Subcutaneous abdominal adipose tissue (tissue), 5 donors: ENCODE data around the gene ARL11.

Experiments used
- H3K27ac ChIP-seq: one replicate; pipeline ENCODE4 v1.7.0; 2013; ENCODE audit warnings: low read depth, mild to moderate bottlenecking, inconsistent platforms, low read length, moderate library complexity
- H3K27me3 ChIP-seq, 5 donors: one replicate each; pipeline ENCODE4 v1.7.0; 2013; ENCODE audit warnings: low read length in 5 of 5, inconsistent platforms in 1 of 5; ENCODE audit not compliant: control insufficient read depth in 5 of 5, insufficient read depth in 4 of 5
- H3K36me3 ChIP-seq, 5 donors: one replicate each; pipeline ENCODE4 v1.7.0; 2013; ENCODE audit warnings: low read length in 5 of 5; ENCODE audit not compliant: control insufficient read depth in 5 of 5, insufficient read depth in 5 of 5
- H3K4me1 ChIP-seq, 5 donors: one replicate each; pipeline ENCODE4 v1.7.0; 2013; ENCODE audit warnings: low read length in 5 of 5, mild to moderate bottlenecking in 3 of 5, moderate library complexity in 1 of 5; ENCODE audit not compliant: control insufficient read depth in 5 of 5, insufficient read depth in 5 of 5
- H3K4me3 ChIP-seq, 5 donors: one replicate each; pipeline ENCODE4 v1.7.0; 2013; ENCODE audit warnings: low read length in 5 of 5, low read depth in 1 of 5
- H3K9ac ChIP-seq, 5 donors: one replicate each; pipeline ENCODE4 v1.7.0; 2013; ENCODE audit warnings: low read length in 5 of 5, mild to moderate bottlenecking in 4 of 5, moderate library complexity in 3 of 5
- H3K9me3 ChIP-seq, 5 donors: one replicate each; pipeline ENCODE4 v1.7.0; 2013; ENCODE audit warnings: low read length in 5 of 5; ENCODE audit not compliant: control insufficient read depth in 5 of 5
- donor health status: healthy.
- donor health status: healthy.
- donor health status: healthy.
- donor health status: healthy.
- donor health status: healthy.

The ARL11 gene

DNA sequence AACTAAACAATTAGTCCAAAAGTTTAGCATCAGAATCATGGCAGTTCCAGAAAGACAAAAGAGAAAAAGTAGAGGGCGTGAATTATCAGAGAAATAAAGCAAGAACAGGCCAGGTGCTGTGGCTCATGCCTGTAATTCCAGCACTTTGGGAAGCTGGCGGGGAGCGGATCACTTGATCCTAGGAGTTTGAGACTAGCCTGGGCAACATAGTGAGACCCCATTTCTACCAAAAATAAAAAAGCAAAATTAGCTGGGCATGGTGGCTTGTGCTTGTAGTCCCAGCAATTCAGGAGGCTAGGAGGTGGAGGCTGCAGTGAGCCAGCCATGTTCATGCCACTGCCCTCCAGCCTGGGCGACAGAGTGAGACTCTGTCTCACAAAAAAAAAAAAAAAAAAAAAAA is 18.4 kb downstream of the ARL11 start:
- no peak overlapping the region for H3K4me3 ChIP-seq
- no peaks in the 10 kb centered on the region for H3K27me3 ChIP-seq
- H3K9ac ChIP-seq = no peak overlapping the region
- no peak overlapping the region for H3K27ac ChIP-seq
- H3K4me1 ChIP-seq = peaks cover 0 to 4% (median 0%) of the 10 kb centered on the region in 5 donors
- H3K9me3 ChIP-seq = no peaks in the 10 kb centered on the region
- no peaks in the 10 kb centered on the region for H3K36me3 ChIP-seq

DNA sequence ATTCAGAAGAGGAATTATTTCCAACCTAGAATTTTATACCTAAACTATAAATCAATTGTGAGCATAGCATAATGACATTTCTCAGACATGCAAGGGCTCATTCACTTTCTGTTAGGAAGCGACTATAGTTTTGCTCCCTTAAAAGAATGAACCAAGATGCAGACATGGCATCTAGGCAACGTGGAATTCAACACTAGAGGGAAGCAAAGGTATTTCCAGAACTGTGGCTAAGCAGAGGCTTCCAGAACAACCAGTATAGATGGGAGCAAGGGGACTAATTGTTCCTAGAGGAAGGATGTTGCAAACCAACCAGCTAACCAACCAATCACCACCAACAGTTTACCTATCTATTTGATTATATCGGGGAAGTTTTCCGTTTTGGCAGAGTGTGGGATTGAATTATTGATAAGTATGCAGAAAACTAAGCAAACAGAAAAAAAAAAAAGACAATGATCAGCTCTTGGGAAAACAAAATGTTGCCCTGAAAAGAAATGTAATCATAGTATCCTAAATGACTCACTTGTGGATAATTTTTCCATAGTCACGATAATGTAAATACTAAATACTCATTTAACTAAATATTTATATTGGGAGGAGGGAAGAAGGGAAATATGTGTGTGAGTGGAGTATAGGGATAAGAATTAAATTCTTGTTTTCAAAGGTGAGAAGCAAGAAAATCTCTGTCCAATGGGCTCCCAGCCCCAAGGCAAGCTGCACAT is 21.1 kb downstream of the ARL11 start:
- Histone ChIP-seq H3K9ac (no peak overlapping the region), H3K27me3 (no peaks in the 10 kb centered on the region), H3K9me3 (no peaks in the 10 kb centered on the region), H3K27ac (no peak overlapping the region), H3K4me1 (peaks cover 0 to 7% (median 2%) of the 10 kb centered on the region in 5 donors), H3K4me3 (no peak overlapping the region), H3K36me3 (no peaks in the 10 kb centered on the region)

DNA sequence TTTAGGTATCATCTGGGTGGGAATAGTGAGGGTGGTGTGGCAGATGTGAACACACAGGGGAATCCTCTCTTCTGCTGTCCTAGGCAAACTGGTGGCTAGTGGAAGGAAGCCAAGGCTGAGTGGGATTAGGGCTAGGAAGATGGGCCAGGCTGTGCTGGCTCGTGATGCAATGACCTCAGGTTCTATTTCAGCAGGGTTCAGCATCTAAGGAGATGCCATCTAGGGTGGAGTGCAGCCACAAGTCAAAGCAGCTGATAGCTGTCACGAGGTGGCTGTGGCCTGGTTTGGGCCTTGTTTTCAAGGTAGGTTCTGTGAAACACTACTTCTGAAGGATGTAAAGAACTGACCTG is 21.6 kb downstream of the ARL11 start:
- H3K9ac ChIP-seq = no peak overlapping the region
- H3K4me3 ChIP-seq = no peak overlapping the region
- H3K27me3 ChIP-seq = no peaks in the 10 kb centered on the region
- H3K9me3 ChIP-seq = no peaks in the 10 kb centered on the region
- no peaks in the 10 kb centered on the region for H3K36me3 ChIP-seq
- H3K27ac ChIP-seq = no peak overlapping the region
- H3K4me1 ChIP-seq = peaks cover 0 to 7% (median 2%) of the 10 kb centered on the region in 5 donors

DNA sequence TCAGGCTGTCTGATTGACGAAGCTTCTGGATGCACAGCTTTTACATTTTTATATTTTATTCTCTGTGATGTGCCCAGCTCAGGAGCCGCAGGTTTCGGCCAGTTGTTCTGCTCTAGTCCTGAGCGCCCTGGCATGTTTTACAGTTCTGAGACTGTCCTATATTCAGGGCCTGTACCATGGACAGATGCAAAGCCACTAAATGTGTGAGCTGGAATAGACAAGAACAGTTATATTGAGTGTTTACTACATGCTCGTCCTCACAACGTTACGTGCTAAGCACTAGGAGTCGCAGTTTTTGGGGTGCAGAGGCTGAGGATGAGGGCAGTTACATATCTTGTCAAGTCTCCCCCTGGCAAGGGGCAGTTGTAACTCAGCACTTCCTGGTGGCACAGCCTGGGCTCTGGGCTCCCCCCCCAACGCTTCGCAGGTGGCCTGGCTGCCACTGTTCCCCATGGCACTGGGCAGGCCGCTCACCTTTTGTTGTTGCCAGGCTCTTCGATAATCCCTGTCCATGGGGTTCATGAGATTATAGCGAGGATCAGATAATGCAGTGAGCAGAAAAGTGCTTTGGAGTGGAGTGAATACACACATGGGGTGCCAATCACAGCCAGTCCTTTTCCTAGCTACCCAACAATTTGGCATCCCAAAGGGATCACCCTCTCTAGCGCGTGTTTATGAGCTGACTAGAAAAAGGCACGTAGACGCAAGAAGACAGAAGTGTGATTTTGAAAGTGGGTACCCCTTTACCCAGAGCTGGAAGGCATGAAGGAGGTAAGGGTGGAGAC is 23.5 kb downstream of the ARL11 start:
- Histone ChIP-seq H3K27me3 (no peaks in the 10 kb centered on the region), H3K27ac (no peak overlapping the region), H3K9ac (no peak overlapping the region), H3K9me3 (no peaks in the 10 kb centered on the region), H3K4me1 (peaks cover 0 to 7% (median 2%) of the 10 kb centered on the region in 5 donors), H3K36me3 (no peaks in the 10 kb centered on the region), H3K4me3 (no peak overlapping the region)

DNA sequence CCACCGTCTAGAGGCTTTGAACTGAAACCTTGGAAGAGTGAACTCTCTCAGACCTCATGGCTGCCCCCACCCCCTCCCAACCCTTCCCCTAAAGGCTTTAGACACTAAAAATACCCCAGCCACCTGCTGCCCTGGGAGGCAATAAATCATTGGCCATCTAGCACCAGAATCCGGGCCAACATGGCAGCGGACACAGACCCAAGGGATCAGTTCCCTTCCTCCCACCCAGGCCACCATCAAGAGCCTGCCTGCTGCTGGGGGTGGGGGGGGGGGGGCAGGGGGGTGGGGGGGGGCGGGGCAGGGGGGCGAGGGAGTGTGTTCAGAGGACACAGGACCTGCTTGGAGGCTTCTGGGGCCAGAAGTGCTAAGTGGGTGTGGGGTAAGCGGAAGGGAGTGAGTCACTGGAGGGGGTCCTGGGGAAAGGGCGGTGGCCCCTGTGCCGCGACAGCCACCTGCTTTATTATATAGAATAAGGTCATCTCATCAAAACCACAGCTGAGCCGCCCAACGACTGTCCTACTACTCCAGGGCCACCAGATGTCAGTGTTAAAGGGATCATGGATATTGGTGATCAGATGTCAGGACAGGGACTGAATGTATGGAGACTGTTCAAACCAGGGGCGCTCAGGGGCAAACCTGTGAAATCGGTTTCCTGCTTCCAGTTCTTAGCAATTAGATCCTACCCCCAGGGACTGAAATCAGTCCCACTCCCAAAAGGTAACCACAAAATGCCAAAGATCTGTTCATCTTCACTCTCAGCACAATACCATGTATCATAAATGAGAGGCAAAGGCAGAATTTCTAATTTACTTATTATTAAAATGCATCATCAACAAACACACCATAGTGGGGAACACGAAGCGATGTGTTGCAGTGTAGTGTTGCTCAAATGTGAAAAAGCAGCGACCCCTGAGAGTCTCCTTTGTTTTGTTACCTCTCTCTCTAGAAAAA is 24.3 kb downstream of the ARL11 start:
- H3K36me3 ChIP-seq = no peaks in the 10 kb centered on the region
- H3K27me3 ChIP-seq = no peaks in the 10 kb centered on the region
- no peak overlapping the region for H3K9ac ChIP-seq
- peaks cover 0 to 7% (median 2%) of the 10 kb centered on the region in 5 donors for H3K4me1 ChIP-seq
- H3K4me3 ChIP-seq = no peak overlapping the region
- no peaks in the 10 kb centered on the region for H3K9me3 ChIP-seq
- H3K27ac ChIP-seq = no peak overlapping the region

DNA sequence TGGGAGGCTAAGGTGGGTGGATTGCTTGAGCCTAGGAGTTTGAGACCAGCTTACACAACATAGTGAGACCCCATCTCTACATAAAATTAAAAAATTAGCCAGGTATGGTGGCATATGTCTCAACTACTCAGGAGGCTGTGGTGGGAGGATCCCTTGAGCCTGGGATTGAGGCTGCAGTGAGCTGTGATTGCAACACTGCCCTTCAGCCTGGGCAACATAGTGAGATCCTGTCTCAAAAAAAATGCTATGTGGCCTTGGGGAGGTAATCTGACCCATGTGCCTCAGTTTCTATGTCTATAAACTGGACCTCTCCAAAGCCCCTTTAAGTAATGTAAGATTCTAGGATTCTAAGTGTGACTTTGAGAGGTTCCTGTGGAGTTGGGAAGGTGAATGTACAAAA is 25.2 kb downstream of the ARL11 start:
- Histone ChIP-seq H3K4me3 (no peak overlapping the region), H3K27ac (no peak overlapping the region), H3K4me1 (peaks cover 0 to 7% (median 2%) of the 10 kb centered on the region in 5 donors), H3K36me3 (no peaks in the 10 kb centered on the region), H3K9me3 (no peaks in the 10 kb centered on the region), H3K9ac (no peak overlapping the region), H3K27me3 (no peaks in the 10 kb centered on the region)

DNA sequence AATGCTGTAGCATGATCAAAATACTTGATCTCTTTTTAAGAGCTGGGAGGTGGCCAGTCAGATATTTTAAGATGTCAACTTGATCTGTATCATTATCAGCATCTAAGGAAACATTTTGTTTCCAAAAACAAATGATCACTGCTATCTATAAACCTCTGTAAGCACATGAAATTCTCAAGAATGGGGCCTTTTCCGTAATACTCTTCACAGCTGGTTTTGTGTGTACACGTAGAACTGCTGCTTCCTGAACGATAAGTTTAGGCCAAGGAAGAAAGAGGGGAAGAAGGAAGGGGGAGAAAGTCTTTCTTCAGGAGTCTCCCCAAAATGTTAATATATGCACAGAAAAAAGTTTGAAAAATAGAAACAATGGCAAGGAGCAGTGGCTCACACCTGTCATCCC is 25.7 kb downstream of the ARL11 start:
- no peak overlapping the region for H3K4me3 ChIP-seq
- H3K4me1 ChIP-seq = peaks cover 0 to 7% (median 2%) of the 10 kb centered on the region in 5 donors
- H3K9me3 ChIP-seq = no peaks in the 10 kb centered on the region
- no peak overlapping the region for H3K9ac ChIP-seq
- no peaks in the 10 kb centered on the region for H3K36me3 ChIP-seq
- no peak overlapping the region for H3K27ac ChIP-seq
- H3K27me3 ChIP-seq = no peaks in the 10 kb centered on the region

DNA sequence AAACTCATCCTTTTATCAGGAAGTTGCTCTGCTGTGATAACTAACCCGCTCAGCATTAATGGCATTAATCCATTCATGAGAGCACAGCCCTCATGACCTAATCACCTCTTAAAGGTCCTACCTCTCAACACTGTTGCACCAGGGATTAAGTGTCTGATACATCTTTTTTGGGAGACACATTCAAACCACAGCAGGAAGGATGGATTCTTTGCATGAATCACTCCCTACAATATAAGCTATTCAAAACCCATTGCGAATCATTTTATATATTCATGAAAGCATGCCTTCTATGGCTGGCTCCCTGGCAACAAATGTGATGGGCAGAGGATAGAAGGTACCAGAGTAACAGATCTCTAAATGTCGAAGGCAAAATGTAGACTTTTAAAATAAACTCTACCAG is 27.6 kb downstream of the ARL11 start:
- H3K36me3 ChIP-seq = peaks cover 0 to 5% (median 0%) of the 10 kb centered on the region in 5 donors
- H3K27me3 ChIP-seq = no peaks in the 10 kb centered on the region
- H3K9me3 ChIP-seq = no peaks in the 10 kb centered on the region
- peaks cover 0 to 7% (median 2%) of the 10 kb centered on the region in 5 donors for H3K4me1 ChIP-seq
- no peak overlapping the region for H3K4me3 ChIP-seq
- H3K9ac ChIP-seq = no peak overlapping the region
- no peak overlapping the region for H3K27ac ChIP-seq

DNA sequence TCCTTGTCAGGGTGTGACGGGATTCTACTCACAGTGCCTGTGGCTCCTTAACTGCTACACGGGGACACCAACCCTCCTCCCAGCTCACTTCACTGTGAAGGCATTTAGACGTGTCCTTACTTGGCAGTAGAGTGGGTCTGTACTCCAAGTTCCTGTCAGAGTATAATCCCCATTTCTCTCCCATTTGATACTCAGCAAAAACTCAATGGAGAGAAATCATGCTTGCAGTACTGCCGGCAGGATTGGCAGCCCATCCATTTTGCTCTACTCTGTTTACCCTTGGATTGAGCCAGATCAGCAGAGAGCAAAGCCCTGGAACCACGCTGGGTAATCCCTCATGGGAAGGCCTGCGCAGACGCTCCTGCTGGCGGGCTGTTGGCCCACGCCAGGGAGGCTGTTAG is 28.9 kb downstream of the ARL11 start:
- peaks cover 0 to 13% (median 0%) of the 10 kb centered on the region in 5 donors for H3K36me3 ChIP-seq
- no peaks in the 10 kb centered on the region for H3K27me3 ChIP-seq
- H3K4me1 ChIP-seq = peaks cover 0 to 4% (median under 1%) of the 10 kb centered on the region in 5 donors
- no peak overlapping the region for H3K9ac ChIP-seq
- no peak overlapping the region for H3K27ac ChIP-seq
- H3K4me3 ChIP-seq = no peak overlapping the region
- no peaks in the 10 kb centered on the region for H3K9me3 ChIP-seq
